Lower lobe of right lung (tissue), 2 donors: Measurements from ENCODE around the gene RBM44. TPM values are rescaled to one million over a fixed set of nuclear protein-coding genes. Genes with fewer than 3 reads are reported as not detected.
"Not testable (repeated sequence)": the region's sequence is repeated elsewhere in the genome, so short reads cannot be mapped to it uniquely, and the experiment has no call there.

Source experiments
- ATAC-seq, 2 donors: fragments of 200-7000 bp; cut with Tn5 transposase; one replicate each; pipeline ENCODE4 v1.9.1; 2020 to 2022; ENCODE audit warnings: mild to moderate bottlenecking in 2 of 2, moderate library complexity in 2 of 2
- DNase-seq: peaks from one replicate; pipeline ENCODE4 v3.0.0-alpha.2; 2020
- H3K27ac ChIP-seq: fragments of 200-600 bp; one replicate; pipeline ENCODE4 v1.8.0; 2022
- H3K27me3 ChIP-seq: fragments of 200-600 bp; one replicate; pipeline ENCODE4 v1.8.0; 2022; ENCODE audit warnings: low read depth
- H3K36me3 ChIP-seq: fragments of 200-600 bp; one replicate; pipeline ENCODE4 v1.8.0; 2022; ENCODE audit warnings: mild to moderate bottlenecking
- H3K4me1 ChIP-seq: fragments of 200-600 bp; one replicate; pipeline ENCODE4 v1.8.0; 2022
- H3K4me3 ChIP-seq: fragments of 200-600 bp; one replicate; pipeline ENCODE4 v1.8.0; 2022; ENCODE audit warnings: mild to moderate bottlenecking
- H3K9me3 ChIP-seq: fragments of 200-600 bp; one replicate; pipeline ENCODE4 v1.8.0; 2022
- intact Hi-C: fragments of 100-400 bp; cut with DNase I; formaldehyde crosslinking; loops from one replicate; pipeline ENCODE4 v1.11.0; 2022
- total RNA-seq: library from RNA; stranded (reverse); fragmentation: NEBNext Ultra II Directional; extraction: Animal tissue kit (Norgen Biotek cat#: 25700); gene quantifications from one replicate; pipeline ENCODE4 v1.2.1, GENCODE V29; 2021
- TF ChIP-seq, protein P1 (sequence below): fragments of 200-600 bp; IDR thresholded peaks from one replicate; pipeline ENCODE4 v1.8.0; 2022; ENCODE audit warnings: antibody characterized with exemption, mild to moderate bottlenecking
- donor health status: DM: no; HTN: yes; CAD: no; lungs with severe emphysema.

RBM44 gene
- total RNA-seq, 1 donor from 2014 or later, result 0.59 TPM

DNA sequence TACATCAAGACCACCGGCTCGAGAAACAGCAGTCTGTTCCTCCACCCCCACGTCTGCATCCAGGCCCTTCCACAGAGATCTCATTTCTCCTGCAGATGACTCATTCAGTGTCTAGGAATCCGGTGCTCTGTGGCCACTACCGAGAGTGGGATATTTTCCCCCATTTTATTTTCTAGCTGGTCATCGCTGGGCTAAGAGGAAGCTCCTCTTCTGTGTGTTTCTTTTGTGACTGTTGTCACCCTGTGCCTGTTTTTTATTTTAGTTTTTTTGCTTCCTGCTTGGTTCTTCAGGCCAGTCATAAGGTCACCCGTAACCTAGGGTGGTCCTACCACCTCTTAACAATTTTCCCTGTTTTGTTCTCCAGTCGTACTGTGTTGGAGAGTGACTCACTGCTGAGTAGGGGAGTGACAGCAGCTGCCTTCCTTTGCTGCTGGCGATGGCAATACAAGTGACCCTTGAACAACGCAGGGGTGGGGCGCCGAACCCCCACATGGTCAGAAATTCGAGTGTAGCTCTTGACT lies 67.6 kb downstream of the RBM44 start:
- H3K4me3 ChIP-seq, result no peak overlapping the region
- no peaks in the 10 kb centered on the region for H3K4me1 ChIP-seq
- TF ChIP-seq, protein P1, sequence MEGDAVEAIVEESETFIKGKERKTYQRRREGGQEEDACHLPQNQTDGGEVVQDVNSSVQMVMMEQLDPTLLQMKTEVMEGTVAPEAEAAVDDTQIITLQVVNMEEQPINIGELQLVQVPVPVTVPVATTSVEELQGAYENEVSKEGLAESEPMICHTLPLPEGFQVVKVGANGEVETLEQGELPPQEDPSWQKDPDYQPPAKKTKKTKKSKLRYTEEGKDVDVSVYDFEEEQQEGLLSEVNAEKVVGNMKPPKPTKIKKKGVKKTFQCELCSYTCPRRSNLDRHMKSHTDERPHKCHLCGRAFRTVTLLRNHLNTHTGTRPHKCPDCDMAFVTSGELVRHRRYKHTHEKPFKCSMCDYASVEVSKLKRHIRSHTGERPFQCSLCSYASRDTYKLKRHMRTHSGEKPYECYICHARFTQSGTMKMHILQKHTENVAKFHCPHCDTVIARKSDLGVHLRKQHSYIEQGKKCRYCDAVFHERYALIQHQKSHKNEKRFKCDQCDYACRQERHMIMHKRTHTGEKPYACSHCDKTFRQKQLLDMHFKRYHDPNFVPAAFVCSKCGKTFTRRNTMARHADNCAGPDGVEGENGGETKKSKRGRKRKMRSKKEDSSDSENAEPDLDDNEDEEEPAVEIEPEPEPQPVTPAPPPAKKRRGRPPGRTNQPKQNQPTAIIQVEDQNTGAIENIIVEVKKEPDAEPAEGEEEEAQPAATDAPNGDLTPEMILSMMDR, result no peak
- H3K36me3 ChIP-seq, result no peaks in the 10 kb centered on the region
- peaks cover 6% of the 10 kb centered on the region for H3K27me3 ChIP-seq
- DNase-seq (no peak), ATAC-seq (no peak)
- H3K9me3 ChIP-seq, result no peaks in the 10 kb centered on the region
- H3K27ac ChIP-seq, result no peak overlapping the region
- intact Hi-C loops, result no loop called here

DNA sequence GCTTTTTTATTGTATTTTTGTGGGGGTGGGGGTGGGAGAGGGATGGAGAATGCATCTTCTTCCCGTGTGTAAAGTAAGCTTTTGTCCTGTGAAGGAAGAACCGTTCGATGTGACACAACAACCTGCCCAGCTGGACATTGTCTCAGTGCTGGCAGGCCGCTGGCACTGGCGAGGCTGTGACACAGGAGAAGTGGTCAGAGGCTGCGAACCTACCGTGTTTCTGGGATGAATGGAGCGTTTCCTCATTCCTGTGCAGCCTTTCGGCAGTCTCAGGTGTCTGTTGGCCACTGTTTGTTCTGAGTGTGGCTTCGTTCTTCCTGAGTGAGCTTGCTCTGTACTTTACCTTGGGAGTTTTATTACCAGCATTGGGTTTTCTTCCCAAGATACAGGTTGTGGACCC lies 68.9 kb downstream of the RBM44 start:
- no peak for ATAC-seq
- Histone ChIP-seq H3K9me3 (no peaks in the 10 kb centered on the region), H3K27me3 (no peaks in the 10 kb centered on the region), H3K4me1 (no peaks in the 10 kb centered on the region), H3K36me3 (no peaks in the 10 kb centered on the region), H3K4me3 (no peak overlapping the region), H3K27ac (no peak overlapping the region)
- DNase-seq, result no peak
- TF ChIP-seq, protein P1, result no peak
- intact Hi-C loops, result no loop called here

DNA sequence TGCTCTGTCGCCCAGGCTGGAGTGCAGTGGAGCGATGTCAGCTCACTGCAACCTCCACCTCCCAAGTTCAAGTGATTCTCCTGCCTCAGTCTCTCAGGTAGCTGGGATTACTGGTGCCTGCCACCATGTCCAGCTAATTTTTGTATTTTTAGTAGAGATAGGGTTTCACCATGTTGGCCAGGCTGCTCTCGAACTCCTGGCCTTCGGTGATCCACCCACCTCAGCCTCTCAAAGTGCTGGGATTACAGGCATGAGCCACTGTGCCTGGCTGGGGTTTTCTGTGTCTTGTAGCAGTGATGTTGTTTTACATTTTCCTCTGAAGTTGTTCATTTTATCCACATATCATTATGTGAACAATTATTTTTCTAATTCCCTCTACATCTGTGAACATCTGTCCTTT lies 69.5 kb downstream of the RBM44 start:
- H3K9me3 ChIP-seq, H3K4me1 ChIP-seq, H3K4me3 ChIP-seq, DNase-seq, H3K36me3 ChIP-seq, H3K27me3 ChIP-seq, intact Hi-C loops, H3K27ac ChIP-seq, ATAC-seq: not testable (repeated sequence)

DNA sequence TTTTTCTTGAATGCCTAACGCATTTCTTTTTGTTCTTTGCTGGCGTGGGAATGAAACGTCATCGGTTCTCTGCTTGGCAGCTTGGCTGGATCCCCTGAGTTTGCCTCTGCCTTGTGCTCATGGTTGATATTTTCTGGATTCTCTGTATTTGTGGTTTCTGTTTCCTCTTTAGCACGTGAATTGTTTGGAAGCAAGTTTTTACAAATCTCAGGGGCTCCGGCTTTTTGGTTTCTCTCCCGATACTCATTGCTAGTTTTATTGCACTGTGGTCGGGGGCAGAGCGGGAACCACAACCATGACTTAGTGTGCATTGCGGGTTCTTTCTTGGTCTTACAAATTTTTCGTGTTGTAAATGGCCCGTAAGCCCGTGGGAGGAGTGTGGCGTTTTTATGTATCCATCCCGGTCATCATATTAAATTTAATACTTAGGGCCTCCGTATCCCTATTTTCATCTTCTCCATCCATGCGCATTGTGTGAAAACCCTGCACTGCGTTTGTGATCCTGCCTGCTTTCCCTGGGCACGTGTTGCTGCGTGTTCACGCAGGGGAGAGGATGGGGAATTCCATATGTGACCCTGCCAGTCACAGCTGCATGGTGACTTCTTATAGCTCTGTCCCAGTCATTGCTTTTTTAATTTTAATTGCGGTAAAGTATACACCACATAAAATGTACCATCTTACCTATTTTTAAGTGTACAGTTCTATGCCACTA lies 70.2 kb downstream of the RBM44 start:
- H3K4me3 ChIP-seq, result no peak overlapping the region
- TF ChIP-seq, protein P1, result no peak
- intact Hi-C loops, result no loop called here
- no peak for DNase-seq
- no peaks in the 10 kb centered on the region for H3K36me3 ChIP-seq
- ATAC-seq, result no peak
- H3K9me3 ChIP-seq, result no peaks in the 10 kb centered on the region
- H3K4me1 ChIP-seq, result no peaks in the 10 kb centered on the region
- H3K27me3 ChIP-seq, result no peaks in the 10 kb centered on the region
- H3K27ac ChIP-seq, result no peak overlapping the region

DNA sequence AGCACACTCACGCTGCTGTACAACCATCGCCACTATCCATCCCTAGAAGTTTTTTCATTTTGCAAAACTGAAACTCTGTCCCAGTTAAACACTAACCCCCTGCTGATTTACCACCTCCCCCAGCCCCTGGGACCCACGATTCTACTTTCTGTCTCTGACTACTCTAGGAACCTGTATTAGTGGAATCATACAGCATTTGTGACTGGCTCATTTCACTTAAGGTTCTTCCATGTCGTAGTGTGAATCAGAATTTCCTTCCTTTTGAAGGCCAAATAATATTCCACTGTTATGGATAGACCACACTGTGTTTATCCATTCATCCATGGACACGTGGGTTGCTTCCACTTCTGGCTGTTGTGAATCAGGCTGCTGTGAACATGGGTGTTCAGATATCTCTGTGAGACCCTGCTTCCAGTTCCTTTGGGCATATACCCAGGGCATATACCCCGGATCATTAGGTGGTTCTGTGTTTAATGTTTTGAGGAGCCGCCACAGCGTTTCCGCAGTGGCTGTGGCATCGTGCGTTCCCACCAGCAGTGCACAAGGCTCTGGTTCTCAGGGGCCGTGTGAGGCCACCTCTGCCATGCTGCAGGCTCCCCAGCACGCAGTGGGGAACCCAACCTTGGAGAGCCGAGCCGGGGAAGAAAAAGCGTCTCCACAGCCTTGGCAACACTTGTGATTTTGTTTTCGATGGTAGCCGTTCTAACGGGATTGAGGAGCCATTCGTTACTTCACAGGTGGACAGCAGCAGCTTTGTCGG lies 70.9 kb downstream of the RBM44 start:
- intact Hi-C loops, result no loop called here
- ATAC-seq, result no peak
- no peak for DNase-seq

More for the DNA sequence above, 70.9 kb downstream of the RBM44 start:
- Histone ChIP-seq H3K27ac (no peak overlapping the region), H3K4me3 (no peak overlapping the region), H3K36me3 (no peaks in the 10 kb centered on the region), H3K4me1 (no peaks in the 10 kb centered on the region), H3K27me3 (no peaks in the 10 kb centered on the region), H3K9me3 (no peaks in the 10 kb centered on the region)
- TF ChIP-seq, protein P1, result no peak
